Uterus (tissue), 4 donors: Measurements from ENCODE around the gene MAP1B. TPM values are rescaled to one million over a fixed set of nuclear protein-coding genes. Genes with fewer than 3 reads are reported as not detected.

Experiments
- DNase-seq, 2 donors: peaks; one replicate each; pipeline ENCODE4 v3.0.0-alpha.2; 2019 to 2020
- H3K27ac ChIP-seq, 2 donors: fragments of 200-600 bp; sonication (generic); 1 replicate in 1 of 2; 2 replicates in 1 of 2; pipeline ENCODE4 v1.5.1; 2016 to 2018
- H3K27me3 ChIP-seq, 2 donors: fragments of 200-600 bp; sonication (generic); one replicate each; pipeline ENCODE4 v1.5.1; 2018 to 2019; ENCODE audit warnings: control low read depth in 1 of 2
- H3K36me3 ChIP-seq, 2 donors: fragments of 200-600 bp; sonication (generic); one replicate each; pipeline ENCODE4 v1.5.1; 2019; ENCODE audit warnings: control low read depth in 1 of 2
- H3K4me1 ChIP-seq, 2 donors: fragments of 200-600 bp; sonication (generic); one replicate each; pipeline ENCODE4 v1.5.1; 2018 to 2019; ENCODE audit warnings: control low read depth in 1 of 2
- H3K4me3 ChIP-seq, 2 donors: fragments of 200-600 bp; sonication (generic); 1 replicate in 1 of 2; 2 replicates in 1 of 2; pipeline ENCODE4 v1.5.1; 2018 to 2019; ENCODE audit warnings: mild to moderate bottlenecking in 1 of 2
- H3K9me3 ChIP-seq, 2 donors: fragments of 200-600 bp; sonication (generic); one replicate each; pipeline ENCODE4 v1.5.1; 2019; ENCODE audit warnings: control low read depth in 1 of 2
- POLR2A ChIP-seq, 2 donors: fragments of 450-650 bp; IDR thresholded peaks; one replicate each; pipeline ENCODE4 v1.6.1; 2016; ENCODE audit warnings: antibody characterized with exemption in 2 of 2, mild to moderate bottlenecking in 1 of 2, moderate library complexity in 1 of 2
- intact Hi-C: fragments of 100-400 bp; cut with DNase I; formaldehyde crosslinking; loops from one replicate; pipeline ENCODE4 v1.15.1; 2023; ENCODE audit warnings: low total_unique reads
- total RNA-seq, 4 donors: library from RNA; depleted of rRNA in 3 of 4; stranded (reverse); fragments of >200 nt in 3 of 4; gene quantifications; one replicate each; pipeline versions ENCODE4 v1.1.0 to v1.2.4, GENCODE V29; 2014 to 2023
- TF ChIP-seq, protein P1 (sequence below), 4 experiments: fragments of 200-600 bp in 2 of 4; fragments of 450-650 bp in 2 of 4; sonication (generic) in 2 of 4; IDR thresholded peaks; one replicate each; pipeline ENCODE4 v1.5.1; 2016 to 2019; ENCODE audit warnings: antibody characterized with exemption in 4 of 4, mild to moderate bottlenecking in 2 of 4, moderate library complexity in 1 of 4
- donor health status: DM: yes; HTN: yes; CAD: no.

Gene MAP1B
- total RNA-seq, 4 donors from 2014 or later: 92.0 to 212 (median 132) TPM

DNA sequence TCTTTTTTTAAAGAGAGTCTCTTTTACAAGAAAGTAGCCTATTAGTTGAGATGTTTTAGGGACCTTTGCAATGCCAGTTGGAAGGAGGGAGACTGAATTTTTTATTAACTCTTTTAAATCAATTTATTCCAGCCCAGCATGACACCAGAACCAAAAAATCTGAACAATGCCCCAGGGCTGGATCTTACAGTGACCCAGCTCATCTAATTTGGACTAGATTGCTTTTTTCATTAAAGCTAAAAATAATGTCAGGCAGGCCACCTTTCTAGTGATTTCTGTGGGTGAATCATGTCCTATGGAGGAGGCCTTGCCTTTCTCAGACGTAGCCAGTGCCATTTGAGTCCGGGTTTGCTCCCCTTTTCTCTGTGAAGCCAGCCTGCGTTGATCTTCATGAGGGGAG lies 38.8 kb downstream of the MAP1B start:
- TF ChIP-seq POLR2A (IDR thresholded peaks at IDR 0.05): no peak
- TF ChIP-seq, protein P1, sequence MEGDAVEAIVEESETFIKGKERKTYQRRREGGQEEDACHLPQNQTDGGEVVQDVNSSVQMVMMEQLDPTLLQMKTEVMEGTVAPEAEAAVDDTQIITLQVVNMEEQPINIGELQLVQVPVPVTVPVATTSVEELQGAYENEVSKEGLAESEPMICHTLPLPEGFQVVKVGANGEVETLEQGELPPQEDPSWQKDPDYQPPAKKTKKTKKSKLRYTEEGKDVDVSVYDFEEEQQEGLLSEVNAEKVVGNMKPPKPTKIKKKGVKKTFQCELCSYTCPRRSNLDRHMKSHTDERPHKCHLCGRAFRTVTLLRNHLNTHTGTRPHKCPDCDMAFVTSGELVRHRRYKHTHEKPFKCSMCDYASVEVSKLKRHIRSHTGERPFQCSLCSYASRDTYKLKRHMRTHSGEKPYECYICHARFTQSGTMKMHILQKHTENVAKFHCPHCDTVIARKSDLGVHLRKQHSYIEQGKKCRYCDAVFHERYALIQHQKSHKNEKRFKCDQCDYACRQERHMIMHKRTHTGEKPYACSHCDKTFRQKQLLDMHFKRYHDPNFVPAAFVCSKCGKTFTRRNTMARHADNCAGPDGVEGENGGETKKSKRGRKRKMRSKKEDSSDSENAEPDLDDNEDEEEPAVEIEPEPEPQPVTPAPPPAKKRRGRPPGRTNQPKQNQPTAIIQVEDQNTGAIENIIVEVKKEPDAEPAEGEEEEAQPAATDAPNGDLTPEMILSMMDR (IDR thresholded peaks at IDR 0.05): no peak
- Histone ChIP-seq H3K9me3 (no peaks in the 10 kb centered on the region), H3K4me1 (peaks cover under 1 to 15% of the 10 kb centered on the region in 2 donors), H3K36me3 (no peaks in the 10 kb centered on the region), H3K27ac (peak overlapping the region; percentile 87 to 88), H3K27me3 (no peaks in the 10 kb centered on the region), H3K4me3 (no peak overlapping the region)
- no peak for DNase-seq
- intact Hi-C loops: loop anchor here (10.0 kb wide), 1 partner anchor 139 kb away; no protein-coding TSS in a partner anchor

GRCh38 chr5:72147569-72147968 lies 40.3 kb downstream of the MAP1B start:
- no peak overlapping the region for H3K4me3 ChIP-seq

DNA sequence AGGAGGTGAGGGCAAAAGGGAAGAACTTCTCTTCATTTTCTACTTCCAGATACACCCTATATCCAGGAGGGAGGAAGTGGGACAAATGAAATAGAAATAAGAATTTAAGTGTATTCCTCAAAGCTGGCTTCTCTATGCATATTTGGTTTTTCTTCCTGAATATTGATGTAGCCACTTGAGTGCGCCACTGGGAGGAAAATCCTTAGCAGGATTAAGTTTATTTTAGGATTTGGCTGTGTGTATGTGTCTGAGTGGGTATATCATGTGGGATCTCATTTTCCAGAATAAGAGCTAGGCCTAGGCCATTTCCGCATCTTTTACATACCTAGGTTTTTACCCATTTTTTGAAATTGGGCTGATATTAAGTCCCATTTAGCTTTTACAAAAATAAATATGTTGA lies 42.5 kb downstream of the MAP1B start:
- DNase-seq: no peak
- peaks cover 0 to 15% of the 10 kb centered on the region in 2 donors for H3K4me1 ChIP-seq
- H3K27ac ChIP-seq: peak overlapping the region; percentile 87 to 88
- no peak overlapping the region for H3K4me3 ChIP-seq
- H3K36me3 ChIP-seq: no peaks in the 10 kb centered on the region
- intact Hi-C loops: loop anchor here (10.0 kb wide), 1 partner anchor 135 kb away; no protein-coding TSS in a partner anchor
- peaks cover 0 to 12% of the 10 kb centered on the region in 2 donors for H3K9me3 ChIP-seq
- no peaks in the 10 kb centered on the region for H3K27me3 ChIP-seq
- TF ChIP-seq, protein P1 (IDR thresholded peaks at IDR 0.05): no peak
- no peak for TF ChIP-seq POLR2A (IDR thresholded peaks at IDR 0.05)

More at GRCh38 chr5:72147569-72147968, 40.3 kb downstream of the MAP1B start:
- peaks cover 0 to 7% of the 10 kb centered on the region in 2 donors for H3K9me3 ChIP-seq
- H3K4me1 ChIP-seq: peaks cover 0 to 15% of the 10 kb centered on the region in 2 donors
- no peak for TF ChIP-seq POLR2A (IDR thresholded peaks at IDR 0.05)
- TF ChIP-seq, protein P1 (IDR thresholded peaks at IDR 0.05): no peak
- H3K27ac ChIP-seq: peak overlapping the region; percentile 87 to 88
- no peak for DNase-seq
- intact Hi-C loops: loop anchor here (10.0 kb wide), 1 partner anchor 137 kb away; no protein-coding TSS in a partner anchor
- no peaks in the 10 kb centered on the region for H3K27me3 ChIP-seq
- H3K36me3 ChIP-seq: no peaks in the 10 kb centered on the region

DNA sequence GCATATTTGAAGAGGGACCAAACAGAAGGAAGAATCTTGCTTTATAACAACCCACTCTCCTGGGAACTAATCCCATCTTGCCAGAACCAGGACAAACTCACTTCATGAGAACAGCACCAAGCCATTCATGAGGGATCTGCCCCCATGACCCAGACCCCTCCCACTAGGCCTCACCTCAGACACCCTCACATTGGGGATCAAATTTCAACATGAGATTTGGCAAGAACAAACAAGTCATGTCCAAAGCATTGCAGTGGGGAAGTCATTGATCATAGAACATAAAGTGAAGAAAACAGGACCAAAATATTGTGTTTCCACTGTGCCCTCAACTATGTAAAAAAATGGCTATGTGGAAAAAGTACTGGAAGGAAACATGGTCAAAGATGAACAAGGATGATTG lies 43.9 kb downstream of the MAP1B start:
- Histone ChIP-seq H3K9me3 (peaks cover 0 to 12% of the 10 kb centered on the region in 2 donors), H3K36me3 (no peaks in the 10 kb centered on the region), H3K27me3 (no peaks in the 10 kb centered on the region), H3K4me3 (no peak overlapping the region), H3K4me1 (peaks cover 0 to 15% of the 10 kb centered on the region in 2 donors), H3K27ac (peak overlapping the region; percentile 70 to 88)
- TF ChIP-seq POLR2A (IDR thresholded peaks at IDR 0.05): no peak
- TF ChIP-seq, protein P1 (IDR thresholded peaks at IDR 0.05): no peak
- intact Hi-C loops: no loop called here
- no peak for DNase-seq

DNA sequence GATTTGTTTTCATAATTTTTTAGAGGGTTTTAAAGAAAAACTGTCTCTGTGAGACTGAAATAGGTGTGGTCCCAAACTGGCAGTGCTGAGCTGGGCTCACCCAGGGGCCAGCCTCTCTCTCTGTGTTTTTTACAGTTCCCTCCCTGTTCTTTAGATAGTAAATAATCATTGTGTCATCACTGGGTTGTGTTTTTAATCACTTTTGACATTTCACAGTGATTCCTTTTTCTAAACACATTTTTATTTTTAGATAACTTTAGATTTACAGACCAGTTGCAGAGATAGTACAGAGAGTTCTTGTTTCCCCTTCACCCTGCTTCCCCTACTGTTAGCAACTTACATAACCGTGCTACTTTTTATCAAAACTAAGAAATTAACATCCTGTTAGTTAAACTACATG lies 44.4 kb downstream of the MAP1B start:
- H3K9me3 ChIP-seq: peaks cover 0 to 12% of the 10 kb centered on the region in 2 donors
- no peaks in the 10 kb centered on the region for H3K36me3 ChIP-seq
- no peaks in the 10 kb centered on the region for H3K27me3 ChIP-seq
- H3K4me3 ChIP-seq: no peak overlapping the region
- peak overlapping the region; percentile 70 to 88 for H3K27ac ChIP-seq
- no peak for DNase-seq
- TF ChIP-seq, protein P1 (IDR thresholded peaks at IDR 0.05): no peak
- TF ChIP-seq POLR2A (IDR thresholded peaks at IDR 0.05): no peak
- peaks cover 0 to 20% of the 10 kb centered on the region in 2 donors for H3K4me1 ChIP-seq
- intact Hi-C loops: no loop called here
